ENCODE measurements around the gene WNK2. TPM values are rescaled to one million over a fixed set of nuclear protein-coding genes. Genes with fewer than 3 reads are reported as not detected.

WNK2 gene
- total RNA-seq, 2 experiments from 2014 or later, result 1.7 to 2.8 TPM

GRCh38 chr9:93226819-93227218, 42.9 kb downstream of the WNK2 start:
- ChIA-PET POLR2A (no interaction called here), CTCF (no interaction called here)
- peaks cover 4% of the 10 kb centered on the region for H3K4me1 Mint-ChIP-seq (ENCODE audit: low read depth)
- no peaks in the 10 kb centered on the region for H3K9me3 Mint-ChIP-seq
- no peak overlapping the region for H3K4me3 Mint-ChIP-seq
- H3K27me3 Mint-ChIP-seq, result peaks cover 2% of the 10 kb centered on the region
- DNase-seq (no peak), ATAC-seq (no peak)
- no peak for TF ChIP-seq CTCF (IDR thresholded peaks at IDR 0.05)
- no peak overlapping the region for H3K27ac Mint-ChIP-seq
- H3K36me3 Mint-ChIP-seq (ENCODE audit: low read depth), result no peaks in the 10 kb centered on the region
- intact Hi-C loops (cut with micrococcal nuclease), result no loop called here

GRCh38 chr9:93228030-93228429, 44.1 kb downstream of the WNK2 start:
- ChIA-PET POLR2A (no interaction called here), CTCF (no interaction called here)
- intact Hi-C loops (cut with micrococcal nuclease), result no loop called here
- no peaks in the 10 kb centered on the region for H3K36me3 Mint-ChIP-seq (ENCODE audit: low read depth)
- DNase-seq (no peak), ATAC-seq (no peak)
- no peak overlapping the region for H3K4me3 Mint-ChIP-seq
- H3K27ac Mint-ChIP-seq, result no peak overlapping the region
- TF ChIP-seq CTCF (IDR thresholded peaks at IDR 0.05), result no peak
- H3K4me1 Mint-ChIP-seq (ENCODE audit: low read depth), result peaks cover 4% of the 10 kb centered on the region
- peaks cover 5% of the 10 kb centered on the region for H3K27me3 Mint-ChIP-seq
- H3K9me3 Mint-ChIP-seq, result no peaks in the 10 kb centered on the region

- Mint-ChIP-seq H3K4me1 (ENCODE audit: low read depth) (peaks cover 4% of the 10 kb centered on the region), H3K36me3 (ENCODE audit: low read depth) (no peaks in the 10 kb centered on the region), H3K4me3 (no peak overlapping the region), H3K27ac (no peak overlapping the region), H3K9me3 (no peaks in the 10 kb centered on the region), H3K27me3 (peaks cover 5% of the 10 kb centered on the region)
- no peak for DNase-seq
- ChIA-PET CTCF (no interaction called here), POLR2A (no interaction called here)
- ATAC-seq, result no peak
- TF ChIP-seq CTCF (IDR thresholded peaks at IDR 0.05), result no peak
- intact Hi-C loops (cut with micrococcal nuclease), result no loop called here
Observed at GRCh38 chr9:93228453-93228852, 44.5 kb downstream of the WNK2 start.

- Mint-ChIP-seq H3K4me3 (no peak overlapping the region), H3K27me3 (peaks cover 7% of the 10 kb centered on the region), H3K27ac (no peak overlapping the region), H3K4me1 (ENCODE audit: low read depth) (peaks cover 4% of the 10 kb centered on the region), H3K9me3 (no peaks in the 10 kb centered on the region), H3K36me3 (ENCODE audit: low read depth) (no peaks in the 10 kb centered on the region)
- intact Hi-C loops (cut with micrococcal nuclease), result no loop called here
- no peak for DNase-seq
- no peak for ATAC-seq
- TF ChIP-seq CTCF (IDR thresholded peaks at IDR 0.05), result no peak
- ChIA-PET POLR2A (no interaction called here), CTCF (no interaction called here)
Observed at GRCh38 chr9:93229636-93230035, 45.7 kb downstream of the WNK2 start.

- ATAC-seq (no peak), DNase-seq (no peak)
- Mint-ChIP-seq H3K27me3 (peaks cover 7% of the 10 kb centered on the region), H3K9me3 (no peaks in the 10 kb centered on the region), H3K4me3 (no peak overlapping the region), H3K36me3 (ENCODE audit: low read depth) (no peaks in the 10 kb centered on the region), H3K27ac (no peak overlapping the region), H3K4me1 (ENCODE audit: low read depth) (peaks cover 4% of the 10 kb centered on the region)
- TF ChIP-seq CTCF (IDR thresholded peaks at IDR 0.05), result no peak
- ChIA-PET CTCF (no interaction called here), POLR2A (no interaction called here)
- intact Hi-C loops (cut with micrococcal nuclease), result no loop called here
Observed at GRCh38 chr9:93230185-93230584, 46.2 kb downstream of the WNK2 start.
